Activated naive CD4-positive, alpha-beta T cell treated with anti-CD3 and anti-CD28 coated beads, Interleukin-2, amount 10 ng/mL, durations not matched to agents 7 days and 5 days (primary cell): ENCODE results near the gene TEX11.
A peak's percentile ranks its signal among the peaks of the same experiment; 100 is the strongest.
"Not testable (repeated sequence)": the region's sequence is repeated elsewhere in the genome, so short reads cannot be mapped to it uniquely, and the experiment has no call there.

ENCODE experiments used
- CTCF ChIA-PET: fragments of 350-600 bp; sonication (Branson Sonifier 250); formaldehyde crosslinking; loops from one replicate; lab custom pipeline; 2021; ENCODE audit warnings: antibody characterized with exemption; lab: Charles Lee
- DNase-seq: peaks from one replicate; pipeline ENCODE4 v3.0.0-alpha.2; 2020
- H3K27ac Mint-ChIP-seq: one replicate; pipeline ENCODE4 v1.8.0; 2021; ENCODE audit warnings: mild to moderate bottlenecking, moderate library complexity, mixed read lengths
- H3K27me3 Mint-ChIP-seq: one replicate; pipeline ENCODE4 v1.8.0; 2021; ENCODE audit warnings: mild to moderate bottlenecking, mixed read lengths
- H3K36me3 Mint-ChIP-seq: one replicate; pipeline ENCODE4 v1.8.0; 2021; ENCODE audit warnings: mixed read lengths
- H3K4me1 Mint-ChIP-seq: one replicate; pipeline ENCODE4 v1.8.0; 2021; ENCODE audit warnings: mixed read lengths
- H3K4me3 Mint-ChIP-seq: one replicate; pipeline ENCODE4 v1.8.0; 2021; ENCODE audit warnings: mild to moderate bottlenecking, moderate library complexity, mixed read lengths
- H3K9me3 Mint-ChIP-seq: one replicate; pipeline ENCODE4 v1.8.0; 2021; ENCODE audit warnings: mixed read lengths

Gene TEX11

DNA sequence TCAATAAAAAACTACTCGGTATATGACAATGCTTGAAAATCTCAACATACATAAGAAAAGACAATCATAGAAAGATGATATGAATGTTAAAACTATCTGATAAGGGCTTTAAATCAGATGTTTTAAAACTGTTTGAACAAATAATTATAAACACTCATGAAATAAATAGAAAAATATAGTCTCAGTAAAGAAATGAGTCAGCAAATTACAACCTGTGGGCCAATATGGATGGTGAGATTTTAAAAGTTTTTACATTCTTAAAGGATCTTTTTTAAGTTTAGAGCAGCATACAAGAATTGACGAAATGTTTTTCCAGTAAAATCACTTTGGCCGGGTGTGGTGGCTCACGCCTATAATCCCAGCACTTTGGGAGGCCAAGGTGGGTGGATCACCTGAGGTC is 83.1 kb downstream of the TEX11 start:
- H3K36me3 Mint-ChIP-seq = no peaks in the 10 kb centered on the region
- no peaks in the 10 kb centered on the region for H3K9me3 Mint-ChIP-seq
- no peak for DNase-seq
- H3K27ac Mint-ChIP-seq = no peak overlapping the region
- H3K4me3 Mint-ChIP-seq = no peak overlapping the region
- no peaks in the 10 kb centered on the region for H3K27me3 Mint-ChIP-seq
- CTCF ChIA-PET = no interaction called here
- no peaks in the 10 kb centered on the region for H3K4me1 Mint-ChIP-seq

DNA sequence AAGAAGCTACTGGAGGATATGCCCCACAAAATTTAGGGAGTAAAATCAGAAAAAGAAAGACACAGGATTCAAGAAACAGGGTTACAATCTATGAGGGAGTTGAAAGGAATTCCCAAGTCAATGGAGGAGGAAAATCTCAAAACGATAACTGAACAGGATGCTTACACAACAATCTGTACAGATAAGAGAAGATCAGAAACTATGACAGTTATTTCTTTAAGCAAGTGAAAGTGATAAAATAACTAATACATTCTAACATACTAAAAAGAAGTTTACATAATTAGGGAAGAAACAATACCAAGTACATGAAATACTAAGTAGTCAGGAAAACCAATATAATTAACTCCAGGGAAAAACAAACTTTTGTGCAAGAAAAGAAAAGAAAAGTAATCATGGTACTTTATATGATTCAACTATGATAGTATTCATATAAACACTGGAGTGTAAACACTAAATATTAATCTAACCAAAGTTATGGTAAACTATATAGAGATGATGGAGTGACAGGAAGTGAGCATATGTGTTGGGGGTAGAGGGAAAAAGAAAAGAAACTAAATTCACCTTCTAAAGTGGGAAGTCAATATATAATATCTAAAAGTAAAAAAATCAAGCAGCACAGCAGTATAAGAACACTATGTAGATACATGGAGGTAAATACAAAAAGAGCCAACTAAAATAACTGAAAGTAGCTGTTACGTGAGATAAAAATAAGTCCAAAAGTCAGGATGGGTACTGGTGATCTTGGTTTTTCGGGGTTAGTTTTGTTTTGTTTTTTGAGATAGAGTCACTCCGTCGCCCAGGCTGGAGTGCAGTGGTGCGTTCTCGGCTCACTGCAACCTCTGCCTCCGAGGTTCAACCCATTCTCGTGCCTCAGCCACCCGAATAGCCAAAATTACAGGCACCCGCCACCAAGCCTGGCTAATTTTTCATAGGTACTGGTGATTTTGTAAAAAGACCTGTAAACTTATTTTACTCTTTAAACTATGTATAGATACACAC is 99.3 kb downstream of the TEX11 start:
- no peaks in the 10 kb centered on the region for H3K9me3 Mint-ChIP-seq
- DNase-seq = no peak
- H3K36me3 Mint-ChIP-seq = no peaks in the 10 kb centered on the region
- no peak overlapping the region for H3K4me3 Mint-ChIP-seq
- no peaks in the 10 kb centered on the region for H3K27me3 Mint-ChIP-seq
- no peaks in the 10 kb centered on the region for H3K4me1 Mint-ChIP-seq
- CTCF ChIA-PET = no interaction called here
- no peak overlapping the region for H3K27ac Mint-ChIP-seq

DNA sequence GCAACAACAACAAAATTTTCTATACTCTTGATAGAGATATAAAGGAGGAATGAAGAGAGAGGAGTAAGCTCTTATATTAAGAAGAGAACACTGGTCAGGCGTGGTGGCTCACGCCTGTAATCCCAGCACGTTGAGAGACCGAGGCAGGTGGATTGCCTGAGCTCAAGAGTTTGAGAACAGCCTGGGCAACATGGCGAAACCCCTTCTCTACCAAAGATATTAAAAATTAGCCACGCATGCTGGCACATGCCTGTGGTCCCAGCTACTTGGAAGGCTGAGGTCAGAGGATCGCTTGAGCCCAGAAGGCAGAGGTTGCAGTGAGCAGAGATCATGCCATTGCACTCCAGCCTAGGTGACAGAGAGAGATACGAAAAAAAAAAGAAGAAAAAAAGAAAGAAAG is 102.4 kb downstream of the TEX11 start:
- no peak overlapping the region for H3K27ac Mint-ChIP-seq
- H3K9me3 Mint-ChIP-seq = no peaks in the 10 kb centered on the region
- H3K36me3 Mint-ChIP-seq = no peaks in the 10 kb centered on the region
- H3K4me1 Mint-ChIP-seq = no peaks in the 10 kb centered on the region
- DNase-seq = no peak
- peaks cover 6% of the 10 kb centered on the region for H3K27me3 Mint-ChIP-seq
- no peak overlapping the region for H3K4me3 Mint-ChIP-seq
- CTCF ChIA-PET = no interaction called here

DNA sequence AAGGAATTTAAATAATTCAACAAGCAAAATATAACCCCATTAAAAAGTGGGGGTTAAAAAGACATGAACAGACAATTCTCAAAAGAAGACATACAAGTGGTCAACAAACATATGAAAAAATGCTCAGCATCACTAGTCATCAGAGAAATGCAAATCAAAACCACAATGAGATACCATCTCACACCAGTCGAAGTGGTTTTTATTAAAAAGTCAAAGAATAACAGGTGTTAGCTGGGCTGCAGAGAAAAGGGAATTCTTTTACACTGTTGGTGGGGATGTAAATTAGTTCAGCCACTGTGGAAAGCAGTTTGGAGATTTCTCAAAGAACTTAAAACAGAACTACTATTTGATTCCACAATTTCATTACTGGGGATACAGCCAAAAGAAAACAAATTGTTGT is 111.8 kb downstream of the TEX11 start:
- H3K27ac Mint-ChIP-seq, H3K36me3 Mint-ChIP-seq, CTCF ChIA-PET, H3K4me3 Mint-ChIP-seq, H3K9me3 Mint-ChIP-seq, H3K4me1 Mint-ChIP-seq, DNase-seq: not testable (repeated sequence)
- peaks cover 12% of the 10 kb centered on the region for H3K27me3 Mint-ChIP-seq

DNA sequence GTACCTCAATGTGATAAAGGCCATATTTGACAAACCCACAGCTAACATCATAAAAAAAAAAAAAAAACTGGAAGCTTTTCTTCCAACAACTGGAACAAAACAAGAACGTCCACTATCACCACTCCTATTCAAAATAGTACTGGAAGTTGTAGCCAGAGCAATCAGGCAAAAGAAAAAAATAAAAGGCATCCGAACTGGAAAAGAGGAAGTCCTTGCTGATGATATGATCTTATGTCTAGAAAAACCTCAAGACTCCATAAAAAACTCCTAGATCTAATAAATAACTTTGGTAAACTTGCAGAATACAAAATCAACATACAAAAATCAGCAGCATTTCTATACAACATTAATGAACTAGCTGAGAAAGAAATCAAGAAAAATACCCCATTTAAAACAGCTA is 134.3 kb downstream of the TEX11 start:
- H3K4me1 Mint-ChIP-seq = no peaks in the 10 kb centered on the region
- CTCF ChIA-PET = no interaction called here

DNA sequence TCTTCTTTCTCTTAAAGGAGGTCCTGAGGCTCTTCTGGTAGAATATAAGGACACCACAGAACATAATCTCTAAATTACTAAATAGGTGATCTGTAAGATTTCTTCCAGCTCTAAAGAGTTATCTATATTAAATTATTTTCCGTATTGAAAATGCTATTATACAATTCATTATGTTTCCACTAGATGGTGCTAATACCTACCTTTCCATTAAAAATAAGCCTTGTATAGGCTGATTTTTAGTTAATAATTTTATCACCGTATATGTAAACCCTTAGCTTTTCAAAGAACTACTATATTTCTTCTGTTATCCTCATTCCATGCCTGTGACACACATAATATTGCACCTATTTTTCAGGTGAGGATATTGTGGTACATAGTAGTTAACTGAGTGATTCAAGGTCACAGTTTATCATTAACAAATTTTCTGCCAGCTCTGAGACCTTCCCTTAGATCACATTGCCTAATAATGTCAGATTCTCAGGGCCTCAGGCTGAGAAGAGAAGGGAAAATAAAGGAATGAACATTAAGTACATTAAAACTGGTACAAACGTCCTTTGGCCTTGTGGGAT is 138.8 kb downstream of the TEX11 start:
- CTCF ChIA-PET = interaction anchor here (0.8 kb wide), 1 partner anchor 177 kb away, joined by 3 read pairs; no protein-coding TSS in a partner anchor
- peaks cover 4% of the 10 kb centered on the region for H3K27me3 Mint-ChIP-seq
- H3K4me3 Mint-ChIP-seq = no peak overlapping the region
- no peaks in the 10 kb centered on the region for H3K4me1 Mint-ChIP-seq
- H3K27ac Mint-ChIP-seq = no peak overlapping the region
- no peak for DNase-seq
- H3K9me3 Mint-ChIP-seq = no peaks in the 10 kb centered on the region
- no peaks in the 10 kb centered on the region for H3K36me3 Mint-ChIP-seq

More for the DNA sequence above, 134.3 kb downstream of the TEX11 start:
- no peak for DNase-seq
- Mint-ChIP-seq H3K27me3 (no peaks in the 10 kb centered on the region), H3K36me3 (no peaks in the 10 kb centered on the region), H3K9me3 (no peaks in the 10 kb centered on the region), H3K27ac (no peak overlapping the region), H3K4me3 (no peak overlapping the region)

DNA sequence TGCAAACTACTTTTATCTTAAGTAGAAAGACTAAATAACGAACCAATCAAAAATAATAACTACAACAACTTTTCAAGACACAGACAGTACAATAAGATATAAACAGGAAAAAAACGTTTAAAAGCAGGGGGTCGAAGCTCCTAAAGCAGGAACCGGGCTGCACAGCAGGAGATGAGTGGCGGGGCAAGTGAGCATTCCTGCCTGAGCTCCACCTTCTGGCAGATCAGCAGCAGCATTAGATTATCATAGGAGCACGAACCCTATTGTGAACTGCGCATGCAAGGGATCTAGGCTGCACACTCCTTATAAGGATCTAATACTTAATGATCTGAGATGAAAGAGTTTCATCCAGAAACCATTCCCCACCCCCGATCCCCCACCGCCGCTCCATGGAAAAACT is 146.2 kb downstream of the TEX11 start:
- H3K4me1 Mint-ChIP-seq = no peaks in the 10 kb centered on the region
- peaks cover 3% of the 10 kb centered on the region for H3K36me3 Mint-ChIP-seq
- H3K27ac Mint-ChIP-seq = no peak overlapping the region
- H3K27me3 Mint-ChIP-seq = peaks cover 4% of the 10 kb centered on the region
- no peak for DNase-seq
- peaks cover 6% of the 10 kb centered on the region for H3K9me3 Mint-ChIP-seq
- CTCF ChIA-PET = no interaction called here
- H3K4me3 Mint-ChIP-seq = no peak overlapping the region

DNA sequence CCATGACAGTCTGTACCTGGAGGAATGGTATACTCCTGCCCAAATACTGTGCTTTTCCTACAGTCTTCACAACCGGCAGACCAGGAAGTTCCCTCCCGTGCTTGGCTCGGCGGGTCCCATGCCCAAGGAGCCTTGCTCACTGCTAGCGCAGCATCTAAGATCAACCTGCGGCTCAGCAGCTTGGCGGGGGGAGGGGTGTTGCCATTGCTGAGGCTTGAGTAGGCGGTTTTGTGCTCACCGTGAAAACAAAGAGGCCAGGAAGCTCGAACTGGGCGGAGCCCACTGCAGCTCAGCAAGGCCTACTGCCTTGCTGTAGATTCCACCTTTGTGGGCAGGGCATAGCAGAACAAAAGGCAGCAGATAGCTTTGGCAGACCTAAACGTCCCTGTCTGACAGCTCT is 152.7 kb downstream of the TEX11 start:
- peak; percentile 77 for DNase-seq
- Mint-ChIP-seq H3K4me1 (peaks cover 21% of the 10 kb centered on the region), H3K36me3 (peaks cover 5% of the 10 kb centered on the region), H3K27ac (peak overlapping the region; percentile 28), H3K9me3 (peaks cover 6% of the 10 kb centered on the region), H3K4me3 (no peak overlapping the region), H3K27me3 (no peaks in the 10 kb centered on the region)
- CTCF ChIA-PET = no interaction called here

DNA sequence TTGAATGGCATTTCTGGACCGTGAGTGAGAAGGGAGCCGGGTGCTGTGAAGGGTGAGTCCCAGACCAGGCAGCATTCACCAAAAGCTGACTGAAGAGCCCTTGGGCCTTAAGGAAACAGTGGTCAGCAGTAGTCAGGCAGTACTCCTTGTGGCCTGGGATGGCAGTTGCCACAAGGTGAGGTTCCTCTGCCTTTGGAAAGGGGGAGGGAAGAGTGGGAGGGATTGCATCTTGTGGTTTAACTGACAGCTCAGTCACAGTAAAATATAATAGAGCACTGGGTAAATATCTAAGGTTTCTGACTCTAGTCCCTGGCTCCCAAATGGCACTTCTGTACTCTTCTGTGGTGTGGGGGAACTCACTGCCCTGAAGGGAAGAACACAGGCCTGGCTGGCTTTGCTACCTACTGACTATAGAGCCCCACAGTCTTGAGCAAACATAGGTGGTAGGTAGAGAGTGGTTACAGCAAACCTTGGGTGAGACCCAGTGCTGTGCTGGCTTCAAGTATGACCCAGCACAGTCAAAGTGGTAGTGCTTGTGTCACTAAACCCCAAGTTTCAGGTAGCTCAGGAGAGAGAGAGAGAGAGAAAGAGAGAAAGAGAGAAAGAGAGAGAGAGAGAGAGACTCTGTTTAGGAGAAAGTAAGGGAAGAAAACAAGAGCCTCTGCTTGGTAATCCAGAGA is 154.2 kb downstream of the TEX11 start:
- Mint-ChIP-seq H3K4me1 (peaks cover 21% of the 10 kb centered on the region), H3K27ac (no peak overlapping the region), H3K36me3 (peaks cover 5% of the 10 kb centered on the region), H3K9me3 (peaks cover 6% of the 10 kb centered on the region), H3K27me3 (no peaks in the 10 kb centered on the region), H3K4me3 (no peak overlapping the region)
- CTCF ChIA-PET = no interaction called here
- no peak for DNase-seq

DNA sequence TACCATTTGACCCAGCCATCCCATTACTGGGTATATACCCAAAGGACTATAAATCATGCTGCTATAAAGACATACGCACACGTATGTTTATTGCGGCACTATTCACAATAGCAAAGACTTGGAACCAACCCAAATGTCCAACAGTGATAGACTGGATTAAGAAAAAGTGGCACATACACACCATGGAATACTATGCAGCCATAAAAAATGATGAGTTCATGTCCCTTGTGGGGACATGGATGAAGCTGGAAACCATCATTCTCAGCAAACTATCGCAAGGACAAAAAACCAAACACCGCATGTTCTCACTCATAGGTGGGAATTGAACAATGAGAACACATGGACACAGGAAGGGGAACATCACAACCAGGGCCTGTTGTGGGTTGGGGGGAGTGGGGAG is 174.7 kb downstream of the TEX11 start:
- H3K36me3 Mint-ChIP-seq, CTCF ChIA-PET, H3K9me3 Mint-ChIP-seq, H3K27me3 Mint-ChIP-seq, H3K4me1 Mint-ChIP-seq, DNase-seq, H3K4me3 Mint-ChIP-seq, H3K27ac Mint-ChIP-seq: not testable (repeated sequence)

DNA sequence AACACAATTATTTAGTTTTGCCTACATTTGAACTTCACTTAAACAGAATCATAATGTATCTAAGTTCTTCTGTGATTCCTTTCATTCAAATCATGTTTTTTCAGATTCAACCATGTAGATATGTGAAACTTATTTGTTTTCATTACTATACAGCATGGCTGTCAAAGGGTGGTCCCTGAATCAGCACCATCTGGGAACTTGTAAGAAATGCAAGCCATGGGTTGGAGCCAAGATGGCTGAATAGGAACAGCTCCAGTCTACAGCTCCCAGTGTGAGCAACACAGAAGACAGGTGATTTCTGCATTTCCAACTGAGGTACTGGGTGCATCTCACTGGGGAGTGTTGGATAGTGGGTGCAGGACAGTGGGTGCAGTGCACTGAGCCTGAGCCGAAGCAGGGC is 180.6 kb downstream of the TEX11 start:
- H3K4me3 Mint-ChIP-seq, H3K27ac Mint-ChIP-seq, H3K36me3 Mint-ChIP-seq, H3K4me1 Mint-ChIP-seq, CTCF ChIA-PET, H3K27me3 Mint-ChIP-seq, H3K9me3 Mint-ChIP-seq, DNase-seq: not testable (repeated sequence)

DNA sequence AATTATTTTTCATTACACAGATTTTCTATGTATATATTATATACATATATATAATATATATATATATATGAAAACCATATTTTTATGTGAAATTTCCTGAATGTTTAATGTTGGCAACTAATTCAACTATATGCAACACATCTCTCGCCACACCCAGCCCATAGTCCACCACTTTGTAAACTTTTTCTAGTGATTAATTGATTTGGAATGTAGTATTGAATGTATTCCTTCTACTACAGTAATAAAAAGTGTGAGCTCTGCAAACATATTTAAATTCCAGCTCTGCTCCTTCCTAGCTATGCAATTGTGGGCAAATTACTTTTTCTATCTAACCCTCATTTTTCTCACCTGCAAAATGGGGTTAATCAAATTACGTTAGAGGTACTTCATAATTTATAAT is 187.8 kb downstream of the TEX11 start:
- H3K27me3 Mint-ChIP-seq = no peaks in the 10 kb centered on the region
- DNase-seq = no peak
- H3K27ac Mint-ChIP-seq = no peak overlapping the region
- CTCF ChIA-PET = no interaction called here
- H3K4me1 Mint-ChIP-seq = no peaks in the 10 kb centered on the region
- no peak overlapping the region for H3K4me3 Mint-ChIP-seq
- no peaks in the 10 kb centered on the region for H3K9me3 Mint-ChIP-seq
- H3K36me3 Mint-ChIP-seq = no peaks in the 10 kb centered on the region

DNA sequence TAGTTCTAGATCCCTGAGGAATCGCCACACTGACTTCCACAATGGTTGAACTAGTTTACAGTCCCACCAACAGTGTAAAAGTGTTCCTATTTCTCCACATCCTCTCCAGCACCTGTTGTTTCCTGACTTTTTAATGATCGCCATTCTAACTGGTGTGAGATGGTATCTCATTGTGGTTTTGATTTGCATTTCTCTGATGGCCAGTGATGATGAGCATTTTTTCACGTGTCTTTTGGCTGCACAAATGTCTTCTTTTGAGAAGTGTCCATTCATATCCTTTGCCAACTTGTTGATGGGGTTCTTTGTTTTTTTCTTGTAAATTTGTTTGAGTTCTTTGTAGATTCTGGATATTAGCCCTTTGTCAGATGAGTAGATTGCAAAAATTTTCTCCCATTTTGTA is 197.2 kb downstream of the TEX11 start:
- H3K4me1 Mint-ChIP-seq, H3K27me3 Mint-ChIP-seq, H3K9me3 Mint-ChIP-seq, H3K27ac Mint-ChIP-seq, CTCF ChIA-PET, H3K4me3 Mint-ChIP-seq, H3K36me3 Mint-ChIP-seq, DNase-seq: not testable (repeated sequence)

DNA sequence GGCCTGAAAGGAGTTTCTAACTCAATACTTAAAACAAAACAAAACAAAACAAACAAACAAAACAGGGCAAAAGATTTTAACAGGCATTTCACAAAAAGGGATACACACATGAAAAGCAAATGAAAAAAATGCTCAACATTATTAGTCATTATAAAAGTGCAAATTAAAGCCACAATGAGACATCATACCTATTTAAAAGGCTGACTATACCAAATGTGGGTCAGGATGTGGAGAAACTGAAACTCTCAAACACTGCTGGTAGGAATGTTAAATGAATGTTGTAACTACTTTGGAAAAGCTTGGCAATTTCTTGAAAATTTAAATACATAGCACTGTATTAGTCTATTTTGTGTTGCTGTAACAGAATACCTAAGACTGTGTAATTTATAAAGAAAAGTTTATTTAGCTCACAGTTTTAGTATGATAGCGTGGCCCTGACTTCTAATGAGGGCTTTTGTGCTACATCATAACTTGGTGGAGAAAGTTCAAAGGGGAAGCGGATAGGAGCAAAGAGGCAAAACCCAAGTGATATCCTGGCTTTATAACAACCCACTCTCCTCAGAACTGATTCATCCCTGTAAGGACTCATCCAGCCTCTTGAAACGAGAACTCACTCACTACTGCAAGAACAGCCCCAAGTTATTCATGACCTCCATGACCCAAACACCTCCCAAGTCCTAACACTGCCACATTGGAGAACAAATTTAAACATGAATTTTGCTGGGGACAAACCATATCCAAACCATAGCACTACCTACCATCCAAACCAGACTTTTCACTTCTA is 214.0 kb downstream of the TEX11 start:
- no peak overlapping the region for H3K27ac Mint-ChIP-seq
- no peak for DNase-seq
- H3K27me3 Mint-ChIP-seq = no peaks in the 10 kb centered on the region
- CTCF ChIA-PET = no interaction called here
- no peak overlapping the region for H3K4me3 Mint-ChIP-seq
- no peaks in the 10 kb centered on the region for H3K4me1 Mint-ChIP-seq
- H3K9me3 Mint-ChIP-seq = no peaks in the 10 kb centered on the region
- no peaks in the 10 kb centered on the region for H3K36me3 Mint-ChIP-seq
